Stimulated activated CD8-positive, alpha-beta memory T cell treated with anti-CD3 and anti-CD28 coated beads, Interleukin-15, amount 100 ng/mL, for 24 hours (primary cell): ENCODE data around the gene APOO.
"Not testable (repeated sequence)": the region's sequence is repeated elsewhere in the genome, so short reads cannot be mapped to it uniquely, and the experiment has no call there.

ENCODE experiments used
- DNase-seq: peaks from one replicate; pipeline ENCODE4 v3.0.0-alpha.2; 2020; ENCODE audit warnings: low read depth

Gene APOO

DNA sequence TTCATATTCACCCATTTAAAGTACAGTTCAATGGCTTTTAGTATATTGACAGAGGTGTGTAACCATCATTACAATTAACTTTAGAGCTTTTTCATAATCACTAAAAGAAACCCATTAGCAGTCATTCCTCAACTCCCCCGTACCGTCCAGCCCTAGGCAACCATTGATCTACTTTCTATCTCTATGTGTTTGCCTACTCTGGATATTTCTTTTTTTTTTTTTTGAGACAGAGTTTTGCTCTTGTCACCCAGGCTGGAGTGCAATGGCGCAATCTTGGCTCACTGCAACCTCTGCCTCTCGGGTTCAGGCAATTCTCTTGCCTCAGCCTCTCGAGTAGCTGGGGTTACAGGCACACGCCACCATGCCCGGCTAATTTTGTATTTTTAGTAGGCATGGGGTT lies 48.5 kb downstream of the APOO start:
- not testable (repeated sequence) for DNase-seq

DNA sequence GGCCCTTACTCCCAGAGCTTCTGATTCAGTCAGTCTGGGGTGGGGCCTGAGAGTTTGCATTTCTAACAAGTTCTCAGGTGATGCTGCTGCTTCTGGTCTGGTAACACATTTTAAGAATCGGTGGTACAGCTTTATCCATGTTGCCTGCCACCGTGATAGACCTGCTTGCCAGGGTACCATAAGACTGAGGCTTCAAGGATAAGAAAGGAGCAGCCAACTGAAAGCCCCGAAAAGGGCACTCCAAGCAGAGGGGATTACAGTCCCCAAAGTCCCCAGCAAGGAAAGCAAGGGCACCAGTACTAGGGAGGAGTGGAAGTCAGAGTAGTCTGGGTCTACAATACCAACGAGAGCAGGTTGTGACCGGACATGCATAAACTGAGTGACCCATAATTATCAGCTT lies 49.8 kb downstream of the APOO start:
- DNase-seq: no peak

DNA sequence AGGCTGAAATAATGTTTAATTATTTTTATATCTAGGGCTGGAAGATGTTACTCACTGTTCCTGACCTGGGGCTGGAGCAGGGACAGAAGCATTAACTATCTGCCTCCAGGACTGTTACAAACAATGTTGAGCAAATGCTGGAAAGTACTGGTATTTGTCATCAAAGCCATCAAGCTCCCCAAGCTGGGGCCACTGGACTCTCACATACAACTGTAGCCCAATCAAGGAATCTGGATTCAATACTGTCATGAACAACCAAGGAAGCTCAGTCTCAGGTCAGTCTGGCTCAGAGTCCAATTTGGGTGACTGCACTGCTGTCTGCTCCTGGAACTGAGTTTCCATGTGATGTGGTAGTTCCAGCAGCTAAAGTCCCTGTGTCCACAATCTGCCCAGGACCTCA lies 50.4 kb downstream of the APOO start:
- DNase-seq: no peak

DNA sequence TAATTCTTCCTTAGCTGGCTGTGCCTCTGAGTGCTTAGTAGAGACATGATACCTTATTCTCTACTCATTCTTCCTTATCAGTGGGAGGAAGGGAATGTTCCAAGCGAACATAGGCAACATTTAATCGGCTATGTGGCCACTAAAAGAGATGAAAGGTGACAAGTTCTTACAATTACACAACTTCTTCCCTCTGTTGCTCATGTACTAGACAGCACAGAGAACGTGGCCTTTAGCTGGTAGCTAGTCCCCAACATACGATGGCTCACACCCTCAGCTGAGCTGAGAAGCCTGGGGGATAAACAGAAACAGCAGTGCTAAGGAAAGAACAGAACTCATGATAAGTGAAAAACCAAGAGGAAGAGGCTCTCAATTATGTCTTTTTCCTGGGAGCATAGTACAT lies 52.2 kb downstream of the APOO start:
- no peak for DNase-seq

DNA sequence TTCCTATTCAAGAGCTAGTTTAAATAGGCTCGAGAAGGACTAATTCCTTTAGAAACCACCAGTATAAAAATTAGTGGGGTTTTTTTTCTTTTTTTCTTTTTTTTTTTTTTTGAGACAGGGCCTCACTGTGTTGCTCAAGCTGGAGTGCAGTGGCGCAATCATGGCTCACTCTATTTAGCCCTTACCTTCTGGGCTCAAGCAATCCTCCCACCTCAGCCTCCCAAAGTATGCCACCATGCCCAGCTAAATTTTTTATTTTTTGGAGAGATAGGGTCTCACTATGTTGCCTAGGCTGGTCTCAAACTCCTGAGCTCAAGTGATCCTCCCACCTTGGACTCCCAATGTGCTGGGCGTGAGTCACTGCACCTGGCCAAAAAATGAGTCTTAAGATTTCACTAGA lies 52.8 kb downstream of the APOO start:
- no peak for DNase-seq

DNA sequence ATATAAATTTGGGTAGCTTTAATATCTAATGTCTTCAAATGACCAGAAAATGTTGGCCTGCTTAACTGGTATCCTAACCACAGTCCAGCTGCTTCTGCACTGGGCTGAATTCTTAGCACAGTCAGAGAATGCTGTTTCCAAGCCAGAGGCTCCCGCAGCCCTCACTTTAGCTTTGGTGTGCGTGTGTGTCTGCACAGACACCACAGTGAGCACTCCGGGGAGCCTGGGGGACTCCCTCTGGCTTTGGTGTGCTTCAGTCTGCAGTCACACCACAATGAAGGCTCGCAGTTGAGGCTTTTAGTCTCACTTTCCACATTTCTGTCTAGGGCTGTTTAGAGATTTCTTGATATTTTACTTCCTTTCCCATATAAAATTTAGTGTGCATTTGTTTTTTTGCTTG lies 53.6 kb downstream of the APOO start:
- no peak for DNase-seq

DNA sequence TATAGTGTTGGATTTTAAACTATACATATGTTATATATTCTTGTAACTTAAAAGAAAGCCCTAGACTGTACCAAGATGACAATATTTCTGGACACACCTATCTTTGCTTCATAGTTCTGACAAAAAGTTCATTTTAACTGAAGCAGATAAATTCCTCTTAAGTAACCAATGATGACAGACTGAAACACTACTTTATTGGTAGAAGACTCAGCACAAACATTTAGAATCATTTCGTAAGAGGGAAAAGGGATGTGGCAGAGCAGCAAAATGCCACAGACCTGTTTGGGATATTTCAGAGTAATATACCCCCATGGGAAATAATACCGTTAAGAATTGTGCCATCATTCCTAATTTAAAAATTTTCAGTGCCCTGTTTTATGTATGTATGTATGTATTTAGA lies 56.2 kb downstream of the APOO start:
- no peak for DNase-seq

DNA sequence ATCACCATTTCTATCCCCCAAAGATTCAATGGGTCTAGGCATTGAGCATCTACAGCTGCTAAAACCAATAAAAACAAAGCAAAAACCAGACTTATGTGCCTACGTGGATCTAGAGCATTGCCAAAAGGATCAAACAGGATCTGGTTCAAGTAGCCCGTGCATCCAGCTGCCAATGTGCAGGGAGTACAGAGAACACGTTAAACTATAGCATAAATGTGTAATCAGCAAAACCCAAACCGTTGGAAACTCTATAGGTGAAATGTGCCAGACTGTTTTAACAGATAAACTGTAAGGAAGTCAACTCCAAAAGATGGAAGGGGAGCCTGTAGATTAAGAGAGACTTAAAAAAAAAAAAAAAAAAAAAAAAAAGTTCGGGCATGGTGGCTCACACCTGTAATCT lies 58.5 kb downstream of the APOO start:
- no peak for DNase-seq

DNA sequence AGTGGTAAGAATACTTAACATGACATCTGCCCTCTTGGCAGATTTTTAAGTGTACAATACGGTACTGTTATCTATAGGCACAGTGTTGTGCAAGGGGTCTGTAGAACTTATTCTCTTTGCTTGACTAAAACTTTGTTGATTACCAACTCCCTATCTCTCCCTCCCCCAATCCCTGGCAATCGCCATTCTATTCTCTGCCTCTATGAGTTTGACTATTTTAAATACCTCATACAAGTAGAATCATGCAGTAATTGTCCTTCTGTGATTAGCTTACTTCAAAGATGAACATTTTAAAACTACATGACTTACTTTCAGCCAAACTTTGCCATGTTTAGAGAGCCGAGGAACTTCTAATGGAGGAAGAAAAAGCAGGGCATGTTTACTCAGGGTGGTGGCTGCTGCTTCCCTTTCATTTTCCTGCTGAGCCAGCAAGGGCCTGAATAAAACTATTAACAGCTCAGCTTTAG lies 62.4 kb downstream of the APOO start:
- DNase-seq: no peak

DNA sequence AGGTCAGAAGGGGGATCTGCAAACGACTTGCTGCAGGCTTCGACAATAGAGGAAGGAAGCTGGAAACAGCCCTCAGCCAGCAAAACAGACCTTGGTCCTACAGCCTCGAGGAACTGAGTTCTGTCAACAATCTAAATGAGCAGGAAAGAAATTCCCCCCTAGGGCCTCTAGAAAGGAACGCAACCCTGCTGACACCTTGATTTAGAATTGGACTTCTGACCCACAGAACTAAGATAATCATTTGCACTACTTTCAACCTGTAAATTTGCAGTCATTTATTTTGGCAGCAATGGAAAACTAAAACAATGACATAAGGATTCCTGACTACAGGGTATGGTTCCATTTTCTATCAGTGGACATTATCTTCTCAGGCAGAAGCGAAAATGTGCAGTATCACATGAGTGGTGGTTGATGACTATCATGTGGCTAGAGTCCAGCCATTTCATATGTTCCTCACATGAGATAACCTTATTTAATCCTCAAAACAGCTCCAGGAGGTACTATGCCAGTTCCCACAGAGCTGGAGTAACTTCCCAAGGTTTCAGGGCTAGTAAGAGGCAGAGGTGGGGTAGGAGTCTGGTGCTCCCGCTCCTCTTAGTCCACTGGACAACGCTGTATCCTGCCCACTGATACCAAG lies 63.1 kb downstream of the APOO start:
- no peak for DNase-seq

DNA sequence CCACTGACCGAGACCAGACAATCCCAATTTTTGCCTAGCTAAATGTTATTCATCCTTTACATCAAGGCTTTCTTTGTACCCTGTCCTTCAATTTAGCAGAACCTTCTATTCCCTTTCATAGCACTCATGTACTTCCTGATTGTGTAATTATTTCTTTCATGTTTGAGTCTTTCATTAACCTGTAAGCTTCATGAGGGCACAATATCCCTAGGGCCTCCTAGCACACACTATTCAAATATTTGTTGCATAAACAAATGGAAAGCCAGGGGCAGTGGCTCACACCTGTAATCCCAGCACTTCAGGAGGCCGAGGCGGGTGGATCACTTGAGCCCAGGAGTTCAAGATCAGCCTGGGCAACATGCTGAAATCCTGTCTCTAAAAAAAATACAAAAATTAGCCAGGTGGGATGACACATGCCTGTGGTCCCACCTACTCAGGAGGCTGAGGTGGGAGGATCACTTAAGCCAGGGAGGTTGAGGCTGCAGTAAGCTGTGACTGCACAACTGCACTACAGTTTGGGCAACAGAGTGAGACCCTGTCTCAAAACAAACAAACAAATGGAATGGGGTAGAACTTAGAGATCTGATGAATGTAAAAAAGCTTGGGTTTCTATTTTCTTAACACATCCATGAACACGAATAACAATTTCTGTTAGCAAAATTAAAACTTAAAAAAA lies 65.8 kb downstream of the APOO start:
- no peak for DNase-seq

DNA sequence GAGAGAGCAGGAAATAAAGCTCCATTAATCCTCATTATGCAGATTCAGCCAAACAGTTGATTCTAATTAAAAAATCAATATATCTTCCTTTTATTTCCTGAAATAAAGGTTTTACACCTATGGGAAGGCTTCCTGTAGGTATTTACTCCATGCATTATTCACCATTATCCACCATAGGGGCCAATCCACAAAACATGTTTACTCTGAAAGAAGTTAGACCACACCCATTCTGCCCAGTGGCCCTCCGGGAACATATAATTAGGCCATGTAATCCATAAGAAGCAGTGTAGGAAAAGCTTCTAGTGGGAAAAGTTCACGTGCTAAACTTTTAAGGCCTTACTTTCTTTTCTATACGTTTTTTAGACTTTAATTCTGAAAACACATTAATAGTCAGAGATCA lies 67.1 kb downstream of the APOO start:
- no peak for DNase-seq

DNA sequence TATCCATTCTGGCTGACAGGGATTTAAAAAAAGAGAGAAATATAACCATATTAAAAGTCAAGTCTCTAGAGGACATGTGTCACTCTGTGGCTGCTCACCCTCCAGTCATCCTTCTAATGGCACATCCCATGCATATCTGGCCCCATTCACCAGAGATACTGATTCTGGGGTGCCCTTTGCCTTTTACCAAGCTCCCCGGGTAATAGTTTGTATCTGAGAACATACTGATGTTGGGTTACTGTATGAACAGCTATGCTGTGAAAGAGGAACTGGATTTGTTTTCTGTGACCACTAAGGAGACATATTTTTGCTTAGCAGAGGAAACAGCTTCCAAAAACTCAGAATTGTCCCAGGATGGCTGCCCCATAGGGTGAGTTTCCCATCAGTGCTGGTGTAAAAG lies 68.8 kb downstream of the APOO start:
- DNase-seq: no peak

DNA sequence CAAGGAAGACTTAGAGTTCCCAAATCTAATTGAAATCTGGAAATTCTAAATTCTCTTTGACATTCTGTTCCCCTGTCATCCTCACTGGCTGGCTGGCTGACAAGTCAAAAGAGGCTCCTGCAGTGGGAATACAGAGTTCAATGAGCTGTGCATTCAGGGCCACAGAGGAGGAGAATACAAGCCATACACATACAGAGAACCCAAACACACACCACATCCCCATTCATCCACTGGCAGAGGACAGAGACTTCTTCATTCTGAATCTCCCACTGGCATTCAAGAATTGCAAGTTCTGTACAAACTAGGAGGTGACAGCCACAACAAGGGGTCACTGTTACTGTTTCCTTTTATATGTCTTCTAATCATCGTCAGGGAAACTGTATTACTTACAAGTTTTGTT lies 75.0 kb downstream of the APOO start:
- no peak for DNase-seq

DNA sequence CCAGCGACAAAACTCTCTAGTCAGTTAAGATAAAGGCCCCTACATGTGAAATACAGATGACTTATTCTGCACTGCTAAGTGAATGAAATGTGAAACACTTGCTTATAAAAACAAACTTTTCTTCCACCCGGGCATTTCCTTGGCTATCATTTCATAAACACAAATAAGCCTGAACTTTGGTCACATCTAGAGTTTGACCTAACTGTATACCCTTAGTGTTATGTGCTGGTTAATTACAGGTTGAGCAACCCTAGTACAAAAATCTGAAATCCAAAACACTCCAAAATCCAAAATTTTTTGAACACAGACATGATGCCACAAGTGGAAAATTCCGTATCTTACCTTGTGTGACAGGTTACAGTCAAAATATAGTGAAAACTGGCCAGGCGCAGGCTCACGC lies 78.9 kb downstream of the APOO start:
- DNase-seq: no peak

DNA sequence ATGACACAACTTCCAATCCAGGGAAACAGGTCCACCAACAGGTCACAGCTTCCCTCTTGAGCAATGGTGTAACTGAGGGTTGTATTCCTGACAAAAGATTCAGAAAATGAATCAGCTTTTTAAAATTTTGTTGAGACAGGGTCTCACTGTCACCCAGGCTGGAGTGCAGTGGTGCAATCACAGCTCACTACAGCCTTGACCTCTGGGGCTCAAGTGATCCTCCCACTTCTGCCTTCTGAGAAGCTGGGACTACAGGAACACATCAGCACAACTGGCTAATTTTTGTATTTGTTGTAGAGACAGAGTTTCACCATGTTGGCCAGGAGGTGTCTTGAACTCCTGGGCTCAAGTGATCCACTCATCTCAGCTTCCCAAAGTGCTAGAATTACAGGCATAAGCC lies 81.1 kb downstream of the APOO start:
- no peak for DNase-seq

DNA sequence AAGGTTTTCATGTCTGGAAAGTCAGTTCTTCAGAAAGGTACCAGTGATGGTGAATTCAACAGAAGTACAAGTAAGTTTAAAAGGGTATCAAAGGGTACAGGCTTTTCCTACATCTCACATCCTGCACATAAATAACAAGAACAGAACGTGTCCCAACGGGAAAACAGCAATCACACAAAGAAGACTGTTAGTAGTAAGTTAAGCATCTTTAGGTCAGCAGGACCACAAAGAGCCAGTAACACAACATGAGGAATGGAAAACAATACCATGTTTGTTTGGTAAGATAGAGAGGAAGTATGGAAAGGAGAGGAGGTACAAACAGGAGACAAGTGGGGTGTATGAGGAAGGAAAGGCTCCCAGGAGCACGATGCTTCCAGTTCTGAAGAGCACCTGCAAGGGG lies 81.5 kb downstream of the APOO start:
- no peak for DNase-seq

DNA sequence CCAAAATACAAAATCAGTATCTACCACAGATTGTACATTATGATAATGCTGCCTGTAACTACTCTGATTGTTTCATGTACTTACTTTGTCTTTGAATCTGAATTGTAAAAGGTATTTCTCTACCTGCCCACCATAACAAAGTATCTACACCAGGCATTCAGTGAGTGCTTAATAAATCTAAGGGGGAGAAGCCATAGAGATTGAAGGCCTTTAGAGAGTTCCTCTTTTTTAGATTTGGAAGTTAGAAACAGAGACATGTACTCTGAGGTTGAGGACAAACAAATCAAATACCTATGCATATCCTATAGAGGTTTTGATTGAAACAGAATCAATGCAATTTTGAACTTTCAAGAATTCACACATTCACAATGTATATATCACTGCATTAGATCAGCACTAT lies 82.1 kb downstream of the APOO start:
- DNase-seq: no peak

DNA sequence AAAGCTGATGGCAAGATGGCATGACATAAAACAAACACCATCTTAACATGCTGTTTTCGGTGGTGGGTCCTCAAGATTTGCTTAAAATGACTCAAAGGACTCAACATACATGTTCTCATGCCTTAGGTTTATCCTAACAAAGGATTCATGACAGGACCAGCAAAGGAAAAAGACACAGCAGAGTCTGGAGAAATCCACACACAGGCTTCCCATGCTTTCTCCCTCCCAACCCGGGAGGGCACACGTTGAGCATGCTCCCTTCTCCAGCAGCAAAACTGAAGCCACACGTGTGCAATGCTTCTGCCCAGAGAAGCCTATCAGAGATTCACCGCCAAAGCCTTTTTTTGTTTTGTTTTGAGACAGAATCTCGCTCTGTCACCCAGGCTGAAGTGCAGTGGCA lies 84.9 kb downstream of the APOO start:
- no peak for DNase-seq

DNA sequence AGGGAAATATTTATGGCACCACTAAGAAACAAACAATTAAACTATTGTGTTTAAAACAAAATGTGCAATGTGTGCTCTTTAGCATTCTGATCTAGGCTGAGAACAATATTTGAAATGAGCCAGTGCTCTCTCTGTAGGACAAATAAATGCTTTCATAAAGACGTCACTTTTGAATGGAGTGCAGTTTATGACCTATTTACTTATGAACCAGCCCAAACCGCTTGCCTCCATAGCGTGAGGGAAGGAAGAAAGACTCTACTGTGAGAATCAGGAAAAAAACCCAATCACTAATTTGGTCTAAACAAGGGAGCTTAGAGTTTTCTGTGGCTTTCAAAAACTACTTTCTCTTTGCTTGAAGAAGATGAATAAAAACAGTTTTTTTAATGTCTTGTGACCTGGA lies 85.3 kb downstream of the APOO start:
- DNase-seq: no peak

DNA sequence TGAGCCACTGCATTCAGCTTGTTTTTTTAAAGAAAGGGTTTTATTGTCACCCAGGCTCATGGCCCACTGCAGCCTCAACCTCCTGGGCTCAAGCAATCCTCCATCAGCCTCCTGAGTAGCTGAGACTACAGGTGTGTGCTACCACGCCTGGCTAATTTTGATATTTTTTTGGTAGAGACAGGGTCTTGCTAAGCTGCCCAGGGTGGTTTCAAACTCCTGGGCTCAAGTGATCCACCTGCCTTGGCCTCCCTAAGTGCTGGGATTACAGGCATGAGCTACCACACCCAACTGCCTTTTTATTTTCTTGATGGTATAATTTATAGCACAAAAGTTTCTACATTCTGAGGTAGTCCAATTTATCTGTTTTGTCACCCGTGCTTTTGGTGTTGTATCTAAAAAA lies 85.9 kb downstream of the APOO start:
- no peak for DNase-seq

DNA sequence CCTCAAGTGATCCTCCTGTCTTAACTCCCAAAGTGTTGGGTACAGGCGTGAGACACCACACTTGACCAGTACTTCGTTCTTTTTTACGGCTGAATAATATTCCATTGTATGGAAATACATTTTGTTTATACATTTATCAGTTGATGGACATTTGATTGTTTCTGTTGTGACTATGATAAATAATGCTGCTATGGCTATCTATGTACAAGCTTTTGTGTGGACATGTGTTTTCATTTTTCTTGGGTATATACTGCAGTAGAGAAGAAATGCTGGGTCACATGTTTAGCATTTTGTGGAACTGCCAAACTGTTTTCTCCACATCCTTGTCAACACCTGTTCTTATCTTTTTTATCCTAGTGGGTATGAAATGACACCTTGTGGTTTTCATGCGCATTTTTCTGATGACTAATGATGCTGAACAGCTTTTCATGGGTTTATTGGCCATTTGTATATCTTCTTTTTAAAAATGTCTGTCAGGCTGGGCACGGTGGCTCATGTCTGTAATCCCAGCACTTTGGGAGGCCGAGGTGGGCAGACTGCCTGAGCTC lies 87.4 kb downstream of the APOO start:
- no peak for DNase-seq

DNA sequence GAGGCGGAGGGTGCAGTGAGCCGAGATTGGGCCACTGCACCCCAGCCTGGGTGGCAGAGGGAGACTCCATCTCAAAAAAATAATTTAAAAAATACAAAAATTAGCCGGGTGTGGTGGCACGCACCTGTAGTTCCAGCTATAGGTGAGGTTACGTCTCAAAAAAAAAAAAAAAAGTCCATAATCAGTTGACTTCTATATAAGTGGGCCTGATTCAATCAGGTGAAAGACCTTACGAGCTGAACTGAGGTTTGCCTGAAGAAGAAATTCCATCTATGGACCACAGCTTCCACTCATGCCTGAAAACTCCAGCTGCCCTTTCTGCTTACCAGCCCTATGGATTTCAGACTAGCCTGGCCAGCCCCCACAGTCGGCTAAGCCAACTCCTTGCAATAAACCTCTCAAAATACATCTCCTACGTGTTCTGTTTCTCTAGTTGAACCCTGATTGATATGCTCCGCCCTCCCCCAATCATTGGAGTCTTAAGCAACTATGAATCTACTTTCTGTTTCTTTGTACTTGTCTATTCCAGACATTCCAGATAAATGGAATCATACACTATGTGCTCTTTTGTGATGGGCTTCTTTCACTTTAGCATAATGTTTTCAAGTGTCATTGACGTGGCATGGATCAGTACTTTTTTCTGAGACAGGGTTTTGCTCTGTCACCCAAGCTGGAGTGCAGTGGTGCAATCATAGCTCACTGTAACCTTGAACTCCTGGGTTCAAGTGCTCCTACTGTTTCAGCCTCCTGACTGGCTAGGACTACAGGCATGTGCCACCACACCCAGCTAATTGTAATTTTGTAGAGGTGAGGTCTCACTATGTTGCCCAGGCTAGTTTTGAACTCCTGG lies 88.1 kb downstream of the APOO start:
- no peak for DNase-seq
